NB4 (cell line): ENCODE results near the gene COMP.

Experiments
- CTCF ChIP-seq: IDR thresholded peaks from one replicate; pipeline ENCODE4 v1.5.1; 2012; ENCODE audit warnings: low read depth, low read length
- MYC ChIP-seq: IDR thresholded peaks from 2 replicates; pipeline ENCODE4 v1.6.1; 2011; ENCODE audit warnings: low read depth, low read length
- POLR2A ChIP-seq: IDR thresholded peaks from 2 replicates; pipeline ENCODE4 v1.6.1; 2011; ENCODE audit warnings: mild to moderate bottlenecking; ENCODE audit not compliant: insufficient read length; ENCODE audit errors: extremely low read depth
- TF ChIP-seq, protein P1 (sequence below): IDR thresholded peaks from 2 replicates; pipeline ENCODE4 v1.6.1; 2011; ENCODE audit warnings: low read depth, low read length

DNA sequence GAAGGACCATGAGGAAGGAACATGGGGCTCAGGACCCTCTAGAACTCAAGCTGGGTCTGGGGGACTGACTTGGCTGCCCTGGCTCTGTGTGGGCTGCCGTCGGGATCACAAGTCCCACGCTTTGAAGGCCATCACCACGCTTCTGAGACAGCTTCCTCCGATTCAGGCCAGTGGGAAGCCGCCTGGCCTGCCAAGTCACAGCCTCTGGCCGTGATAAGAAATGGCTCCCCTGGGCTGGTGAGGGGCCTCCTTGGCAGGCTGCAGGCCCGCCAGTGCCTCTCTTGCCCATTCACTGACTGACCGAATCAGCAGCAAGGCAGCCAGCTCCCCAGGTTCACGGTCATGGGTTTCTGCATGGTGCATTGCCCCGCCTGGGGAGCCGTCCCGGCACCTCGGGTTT, 48.8 kb downstream of the COMP start:
- TF ChIP-seq CTCF (no peak), POLR2A (no peak), MYC (no peak)
- TF ChIP-seq, protein P1, sequence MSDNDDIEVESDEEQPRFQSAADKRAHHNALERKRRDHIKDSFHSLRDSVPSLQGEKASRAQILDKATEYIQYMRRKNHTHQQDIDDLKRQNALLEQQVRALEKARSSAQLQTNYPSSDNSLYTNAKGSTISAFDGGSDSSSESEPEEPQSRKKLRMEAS: no peak
